ENCODE data around the gene PLA2G15.

The PLA2G15 gene

GRCh38 chr16:68267612-68268405 lies 22.6 kb downstream of the PLA2G15 start:
- in situ Hi-C loops (cut with HindIII; ENCODE audit: low pct_ligation_motif_present, low pct_unique_long_range_greater_than_20kb, low sequenced_read_pairs) = no loop called here
- no peak for DNase-seq

DNA sequence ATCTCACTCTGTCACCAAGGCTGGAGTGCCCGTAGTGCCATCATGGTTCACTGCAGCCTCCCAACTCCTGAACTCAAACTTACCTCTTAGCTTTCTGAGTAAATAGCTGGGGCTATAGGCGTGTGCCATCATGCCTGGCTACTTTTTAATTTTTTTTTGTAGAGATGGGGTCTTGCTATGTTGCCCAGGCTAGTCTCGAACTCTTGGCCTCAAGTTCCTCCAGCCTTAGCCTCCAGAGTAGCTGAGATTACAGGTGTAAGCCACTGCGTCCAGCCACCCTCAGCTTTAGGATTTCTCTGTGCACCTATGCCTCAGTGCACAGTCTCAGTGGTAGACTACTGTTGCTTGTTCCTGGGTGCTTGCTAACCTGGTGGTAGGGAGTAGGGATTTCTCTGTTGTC lies 24.6 kb downstream of the PLA2G15 start:
- in situ Hi-C loops (cut with HindIII; ENCODE audit: low pct_ligation_motif_present, low pct_unique_long_range_greater_than_20kb, low sequenced_read_pairs) = no loop called here
- DNase-seq = no peak

- in situ Hi-C loops (cut with HindIII; ENCODE audit: low pct_ligation_motif_present, low pct_unique_long_range_greater_than_20kb, low sequenced_read_pairs) = no loop called here
- DNase-seq = no peak
Measured at GRCh38 chr16:68270353-68270752, 25.2 kb downstream of the PLA2G15 start.

GRCh38 chr16:68272507-68273209 lies 27.5 kb downstream of the PLA2G15 start:
- no peak for DNase-seq
- in situ Hi-C loops (cut with HindIII; ENCODE audit: low pct_ligation_motif_present, low pct_unique_long_range_greater_than_20kb, low sequenced_read_pairs) = no loop called here

GRCh38 chr16:68273459-68273858 lies 28.3 kb downstream of the PLA2G15 start:
- DNase-seq = no peak
- in situ Hi-C loops (cut with HindIII; ENCODE audit: low pct_ligation_motif_present, low pct_unique_long_range_greater_than_20kb, low sequenced_read_pairs) = no loop called here

DNA sequence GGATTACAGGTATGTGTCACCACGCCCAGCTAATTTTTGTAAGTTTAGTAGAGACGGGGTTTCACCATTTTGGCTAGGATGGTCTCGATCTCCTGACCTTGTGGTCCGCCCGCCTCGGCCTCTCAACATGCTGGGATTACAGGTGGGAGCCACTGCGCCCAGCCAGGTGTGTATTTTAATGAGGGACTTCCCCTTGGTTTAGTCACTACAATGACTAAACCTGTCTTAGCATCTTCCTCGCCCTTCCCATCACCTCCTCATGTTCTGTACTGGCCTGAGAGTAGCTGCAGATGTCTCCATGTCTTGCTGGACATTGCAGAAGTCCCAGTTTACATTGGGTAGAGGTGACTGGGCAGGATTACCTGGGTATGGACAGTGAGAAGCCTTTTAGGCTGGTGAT lies 28.7 kb downstream of the PLA2G15 start:
- DNase-seq = no peak
- in situ Hi-C loops (cut with HindIII; ENCODE audit: low pct_ligation_motif_present, low pct_unique_long_range_greater_than_20kb, low sequenced_read_pairs) = no loop called here

DNA sequence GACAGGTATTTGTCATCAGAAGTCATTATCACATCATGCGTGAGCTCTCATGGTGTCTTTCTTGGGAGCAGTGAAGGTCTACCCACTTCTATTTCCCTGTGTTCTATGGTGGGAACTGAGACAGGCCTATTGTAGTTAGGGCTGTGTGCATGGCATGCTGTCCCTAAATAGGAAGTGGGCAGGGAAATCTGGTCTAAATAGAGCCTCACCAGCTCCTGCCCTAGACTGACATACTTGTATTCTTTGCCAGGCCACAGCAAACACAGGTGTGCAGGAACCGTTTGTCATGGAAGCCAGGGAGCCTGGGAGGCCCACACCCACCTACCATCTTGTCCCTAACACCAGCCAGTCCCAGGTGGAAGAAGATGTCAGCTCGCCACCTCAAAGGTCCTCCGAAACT lies 29.3 kb downstream of the PLA2G15 start:
- DNase-seq = no peak
- in situ Hi-C loops (cut with HindIII; ENCODE audit: low pct_ligation_motif_present, low pct_unique_long_range_greater_than_20kb, low sequenced_read_pairs) = no loop called here

GRCh38 chr16:68275611-68276191 lies 30.5 kb downstream of the PLA2G15 start:
- DNase-seq = no peak
- in situ Hi-C loops (cut with HindIII; ENCODE audit: low pct_ligation_motif_present, low pct_unique_long_range_greater_than_20kb, low sequenced_read_pairs) = no loop called here

GRCh38 chr16:68276223-68276622 lies 31.1 kb downstream of the PLA2G15 start:
- DNase-seq = no peak
- in situ Hi-C loops (cut with HindIII; ENCODE audit: low pct_ligation_motif_present, low pct_unique_long_range_greater_than_20kb, low sequenced_read_pairs) = no loop called here

GRCh38 chr16:68279726-68280558 lies 34.8 kb downstream of the PLA2G15 start:
- DNase-seq = no peak
- in situ Hi-C loops (cut with HindIII; ENCODE audit: low pct_ligation_motif_present, low pct_unique_long_range_greater_than_20kb, low sequenced_read_pairs) = no loop called here

GRCh38 chr16:68281368-68282063 lies 36.3 kb downstream of the PLA2G15 start:
- DNase-seq = no peak
- in situ Hi-C loops (cut with HindIII; ENCODE audit: low pct_ligation_motif_present, low pct_unique_long_range_greater_than_20kb, low sequenced_read_pairs) = no loop called here

DNA sequence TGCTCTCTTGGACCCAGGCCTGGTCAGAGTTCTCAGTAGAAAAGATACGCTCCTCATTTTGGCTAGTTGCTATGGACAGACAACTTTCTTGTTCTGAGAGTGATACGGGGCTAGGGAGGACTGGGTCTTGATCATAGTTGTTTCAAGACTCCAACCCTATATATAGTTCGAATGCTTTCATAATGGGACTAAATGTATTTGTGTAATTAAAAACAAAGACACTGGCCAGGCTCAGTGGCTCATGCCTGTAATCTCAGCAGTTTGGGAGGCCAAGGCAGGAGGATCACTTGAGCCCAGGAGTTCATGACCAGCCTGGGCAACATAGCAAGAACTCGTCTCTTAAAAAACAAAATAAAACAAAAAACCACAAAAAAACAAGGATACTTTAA lies 36.9 kb downstream of the PLA2G15 start:
- in situ Hi-C loops (cut with HindIII; ENCODE audit: low pct_ligation_motif_present, low pct_unique_long_range_greater_than_20kb, low sequenced_read_pairs) = no loop called here

GRCh38 chr16:68283346-68283745 lies 38.2 kb downstream of the PLA2G15 start:
- in situ Hi-C loops (cut with HindIII; ENCODE audit: low pct_ligation_motif_present, low pct_unique_long_range_greater_than_20kb, low sequenced_read_pairs) = no loop called here
- DNase-seq = no peak

More for the DNA sequence above, 36.9 kb downstream of the PLA2G15 start:
- no peak for DNase-seq

GRCh38 chr16:68283801-68284598 lies 38.8 kb downstream of the PLA2G15 start:
- in situ Hi-C loops (cut with HindIII; ENCODE audit: low pct_ligation_motif_present, low pct_unique_long_range_greater_than_20kb, low sequenced_read_pairs) = no loop called here
- no peak for DNase-seq

GRCh38 chr16:68284847-68285246 lies 39.7 kb downstream of the PLA2G15 start:
- no peak for DNase-seq
- in situ Hi-C loops (cut with HindIII; ENCODE audit: low pct_ligation_motif_present, low pct_unique_long_range_greater_than_20kb, low sequenced_read_pairs) = no loop called here

DNA sequence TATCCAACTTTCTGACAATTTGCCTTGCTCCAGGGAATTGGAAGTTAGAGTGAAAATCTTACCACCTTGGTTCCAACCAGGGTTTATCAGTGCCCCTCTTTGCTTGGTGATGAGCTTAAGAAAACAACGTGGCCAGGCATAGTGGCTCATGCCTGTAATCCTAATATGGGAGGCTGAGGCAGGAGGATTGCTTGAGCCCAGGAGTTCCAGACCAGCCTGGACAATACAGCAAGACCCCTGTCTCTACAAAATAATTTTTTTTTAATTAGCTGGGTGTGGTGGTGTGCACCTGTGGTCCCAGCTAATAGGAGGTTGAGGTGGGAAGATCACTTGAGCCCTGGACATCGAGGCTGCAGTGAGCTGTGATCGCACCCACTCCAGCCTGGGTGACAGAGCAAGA lies 40.5 kb downstream of the PLA2G15 start:
- no peak for DNase-seq
- in situ Hi-C loops (cut with HindIII; ENCODE audit: low pct_ligation_motif_present, low pct_unique_long_range_greater_than_20kb, low sequenced_read_pairs) = no loop called here

GRCh38 chr16:68286153-68287074 lies 41.2 kb downstream of the PLA2G15 start:
- no peak for DNase-seq
- in situ Hi-C loops (cut with HindIII; ENCODE audit: low pct_ligation_motif_present, low pct_unique_long_range_greater_than_20kb, low sequenced_read_pairs) = no loop called here

All from ACHN (cell line).